Activated gamma-delta T cell treated with Interleukin-2 at 50 U/mL for 16 hours (primary cell): ENCODE measurements around the gene CACNA1C.

ENCODE experiments used
- DNase-seq: peaks from one replicate; pipeline ENCODE4 v3.0.0-alpha.2; 2020

CACNA1C gene

DNA sequence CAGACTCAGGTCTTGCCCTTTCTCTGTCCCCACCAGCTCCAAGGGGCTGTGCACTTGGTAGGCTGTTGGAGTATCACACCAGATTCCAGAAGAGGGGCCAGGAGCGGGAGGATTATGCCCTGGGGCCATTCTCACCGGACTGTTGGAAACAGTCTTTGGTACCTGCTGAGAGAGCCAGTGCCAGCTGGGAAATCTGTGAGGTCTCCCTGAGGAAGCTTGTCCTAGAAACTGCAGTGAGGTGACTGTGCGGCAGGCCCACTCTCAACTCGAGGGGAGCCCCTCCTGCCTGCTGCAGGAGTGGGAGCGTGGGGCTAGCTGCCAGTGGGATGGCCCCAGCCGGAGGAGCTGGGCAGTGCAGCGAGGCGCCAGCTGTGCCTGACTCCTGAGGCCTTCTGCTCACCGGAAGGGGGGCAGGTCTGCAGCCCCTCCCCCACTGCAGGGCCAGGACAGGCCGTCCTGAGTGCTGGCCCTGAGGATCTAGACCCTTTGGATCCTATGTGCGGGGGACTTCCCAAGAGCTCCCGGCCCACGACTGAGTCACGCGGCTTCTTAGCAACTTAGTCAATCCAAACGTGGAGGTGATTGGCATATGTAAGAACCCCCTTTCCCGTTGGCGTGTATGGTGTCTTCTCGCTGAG, 295.2 kb downstream of the CACNA1C start:
- no peak for DNase-seq

DNA sequence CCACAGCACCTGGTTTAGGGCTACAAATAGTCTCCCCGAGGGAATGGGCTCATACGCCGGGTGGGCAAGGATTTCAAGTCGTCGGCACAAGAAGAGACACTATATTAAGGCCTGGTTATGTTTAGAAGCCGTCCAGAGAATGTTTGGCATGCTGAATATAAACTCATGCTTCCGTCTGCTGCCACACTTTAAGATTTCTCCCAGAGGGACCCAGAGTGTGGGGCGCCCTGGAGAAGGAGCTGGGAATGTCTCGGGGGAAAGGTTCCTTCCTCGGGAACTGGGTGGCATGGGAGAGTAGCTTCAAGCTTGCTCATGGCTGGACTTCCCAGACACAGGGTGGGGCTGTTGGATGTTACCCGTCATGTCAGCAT, 295.7 kb downstream of the CACNA1C start:
- DNase-seq, result no peak

DNA sequence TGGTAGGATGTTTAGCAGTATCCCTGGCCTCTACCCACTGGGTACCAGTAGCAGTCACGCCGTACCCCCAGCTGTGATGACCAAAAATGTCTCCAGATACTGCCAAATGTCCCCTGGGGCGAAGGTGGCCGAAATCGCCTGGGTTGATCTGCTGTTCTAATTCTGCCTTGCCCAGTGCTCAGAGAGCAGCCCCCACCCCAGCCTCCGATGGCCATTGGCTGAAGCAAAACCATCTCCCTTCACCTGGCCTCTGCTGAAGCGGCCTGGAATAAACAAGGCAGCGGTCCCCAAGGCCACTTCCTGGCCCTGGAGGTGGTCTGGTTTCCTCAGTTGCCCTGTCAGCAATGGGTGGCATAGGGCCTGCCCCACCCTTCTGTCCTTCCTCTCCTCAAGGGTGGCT, 298.4 kb downstream of the CACNA1C start:
- DNase-seq, result no peak

DNA sequence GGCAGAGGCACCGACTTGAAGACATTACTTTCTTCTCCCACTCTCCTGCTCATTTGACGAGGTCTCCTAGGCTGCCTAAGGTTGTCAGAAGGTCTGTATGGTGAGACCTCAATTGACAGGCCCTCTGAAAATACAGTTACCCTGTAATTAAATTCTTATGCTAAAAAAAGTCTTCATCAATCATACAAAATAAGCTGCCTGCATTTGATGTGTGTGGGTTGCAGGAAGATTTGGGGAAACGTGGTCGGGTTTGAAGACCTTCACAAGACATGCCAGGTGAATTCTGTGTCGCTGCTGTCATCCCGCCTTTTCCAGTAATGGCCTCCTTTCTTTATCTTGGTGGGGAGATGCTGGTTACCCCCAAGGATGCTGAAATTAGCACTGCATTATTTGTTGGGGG, 299.4 kb downstream of the CACNA1C start:
- no peak for DNase-seq

DNA sequence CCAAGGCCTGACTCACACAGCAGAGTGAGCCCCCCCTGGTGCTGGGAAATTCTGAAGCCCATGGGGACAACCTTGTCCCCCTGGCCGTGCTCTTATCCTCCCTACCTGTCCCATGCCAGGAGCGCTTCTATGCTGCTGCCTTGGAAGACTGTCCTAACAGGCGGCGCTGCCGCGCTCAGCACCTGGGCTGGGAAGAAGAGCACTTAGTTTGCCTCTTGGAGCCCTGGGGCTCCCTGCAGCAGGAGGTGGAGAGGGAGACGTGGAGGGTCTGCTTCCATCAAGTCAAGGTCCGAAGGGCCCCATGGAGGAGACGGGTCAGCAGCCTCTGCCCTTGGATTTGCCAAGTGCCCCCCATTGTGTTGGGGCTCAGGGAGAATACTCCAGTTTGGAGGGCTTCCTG, 300.5 kb downstream of the CACNA1C start:
- DNase-seq, result no peak

GRCh38 chr12:2353691-2354090, 300.9 kb downstream of the CACNA1C start:
- no peak for DNase-seq

- no peak for DNase-seq
Measured at GRCh38 chr12:2354151-2354991, 301.6 kb downstream of the CACNA1C start.

DNA sequence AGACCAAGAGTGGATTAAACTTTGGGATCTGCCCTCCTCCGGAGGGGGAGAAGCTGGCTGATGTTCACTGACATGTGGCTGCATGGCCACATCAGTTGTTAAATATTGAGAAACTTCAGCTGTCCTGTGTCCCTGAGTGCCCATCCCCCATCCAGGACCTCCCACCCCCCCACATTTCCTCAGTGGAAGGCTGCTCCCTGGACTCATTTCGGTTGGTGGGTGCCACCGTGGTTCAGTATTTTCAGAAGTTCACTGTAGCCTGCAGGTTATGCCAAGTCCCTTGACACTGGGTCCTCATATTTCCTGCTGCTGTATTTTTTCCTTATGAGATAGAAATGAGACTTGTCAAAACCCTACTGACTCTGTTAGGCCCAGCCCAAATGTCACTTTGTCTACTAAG, 302.4 kb downstream of the CACNA1C start:
- DNase-seq, result no peak

- no peak for DNase-seq
Measured at GRCh38 chr12:2355604-2356003, 302.8 kb downstream of the CACNA1C start.

- DNase-seq, result no peak
Measured at GRCh38 chr12:2356601-2357125, 303.9 kb downstream of the CACNA1C start.

DNA sequence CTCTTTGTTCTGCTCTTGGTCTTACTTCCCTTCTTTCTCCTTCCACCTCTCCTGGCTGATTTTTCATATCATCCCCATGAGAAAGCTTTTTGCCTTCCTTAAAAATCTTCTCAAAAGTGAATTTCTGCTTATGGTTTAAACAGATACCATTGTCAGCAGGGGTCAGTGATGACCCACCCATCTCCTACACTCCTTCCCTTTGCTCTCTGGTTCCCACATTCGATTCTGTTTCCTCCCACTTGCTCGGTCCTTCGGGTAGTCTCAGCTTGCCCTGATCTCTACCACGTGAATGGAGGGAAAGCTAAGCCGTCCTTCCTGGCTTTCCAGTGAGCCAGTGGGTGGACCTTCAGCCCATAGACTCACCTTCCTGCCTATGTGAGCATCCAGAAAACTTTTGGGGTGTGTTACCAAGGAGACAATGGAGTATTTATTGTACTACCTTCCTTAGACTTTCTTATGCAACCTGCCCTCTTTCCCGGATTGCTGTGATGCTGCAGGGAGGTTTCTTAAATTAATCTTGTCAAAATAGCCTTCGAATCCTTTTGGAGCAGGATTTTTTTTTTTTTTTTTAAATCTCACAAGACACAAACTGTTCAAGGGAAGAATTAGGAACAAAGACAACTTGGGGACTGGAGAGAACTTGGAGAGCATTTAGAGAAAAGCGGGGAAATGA, 306.3 kb downstream of the CACNA1C start:
- DNase-seq, result no peak

DNA sequence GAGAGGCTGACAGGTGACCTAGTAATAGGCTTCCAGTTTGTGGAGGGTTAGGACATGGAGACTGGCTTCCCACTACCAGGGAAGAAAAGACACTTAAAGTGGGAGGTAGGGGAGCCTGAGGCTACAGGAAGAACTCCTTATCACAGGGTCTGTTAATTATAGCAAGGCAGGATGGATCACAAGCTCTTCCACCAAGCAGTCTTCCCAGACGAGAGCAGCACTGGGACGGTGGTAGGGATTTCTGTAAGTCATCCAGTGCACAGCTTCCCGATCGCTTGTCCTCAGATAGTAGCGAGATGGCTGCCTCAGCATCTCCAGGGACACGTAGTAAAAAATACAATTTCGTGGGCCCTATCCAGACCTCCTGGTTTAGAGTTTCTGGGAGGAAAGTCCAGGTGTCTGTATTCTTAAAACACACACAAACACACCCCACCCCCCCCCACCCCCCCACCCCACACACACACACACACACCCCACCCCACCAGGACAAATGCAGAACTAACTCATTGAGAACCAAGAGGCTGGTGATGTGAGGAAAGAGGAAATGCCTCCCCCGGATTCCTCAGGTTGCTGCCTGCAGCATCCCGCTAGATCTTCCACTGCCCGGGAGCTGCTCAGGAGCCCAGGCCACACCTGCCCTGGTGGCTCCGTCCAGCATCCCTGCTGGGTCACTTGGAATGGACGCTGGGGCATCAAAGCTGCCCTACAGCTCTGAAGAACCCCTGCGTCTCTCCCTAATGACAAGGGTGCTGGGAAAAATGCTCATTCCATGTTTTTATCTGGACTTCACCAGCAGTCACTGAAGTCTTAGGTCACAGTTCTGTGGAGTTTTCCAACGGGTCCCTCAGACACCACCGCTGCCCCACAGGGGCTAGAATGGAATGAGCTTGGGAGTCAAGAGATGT, 307.2 kb downstream of the CACNA1C start:
- no peak for DNase-seq

DNA sequence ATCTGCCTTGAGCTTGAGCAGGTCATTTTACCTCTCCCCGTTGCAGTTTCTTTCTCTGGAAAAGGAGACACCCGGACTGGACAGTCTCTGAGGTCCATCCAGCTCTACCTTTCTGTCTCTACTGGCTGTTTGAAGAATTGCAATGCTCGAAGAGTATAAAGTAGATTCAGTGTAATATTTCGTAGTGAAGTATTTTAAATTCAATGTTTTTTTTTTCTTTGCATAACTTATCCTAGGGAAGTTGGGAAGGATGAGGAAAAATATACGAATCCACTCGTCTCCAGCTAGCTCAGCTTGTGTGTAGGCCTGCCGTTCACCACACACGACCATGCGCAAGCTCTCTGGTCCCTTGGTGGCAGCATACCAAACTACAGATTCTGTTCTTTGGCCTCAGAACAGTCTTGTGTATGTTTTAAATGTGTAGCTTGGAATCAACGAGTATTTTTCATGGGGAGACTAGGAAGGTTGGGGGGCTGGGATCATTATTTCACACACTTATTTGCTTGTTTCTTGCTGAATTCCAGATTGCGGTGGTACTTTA, 307.9 kb downstream of the CACNA1C start:
- DNase-seq, result no peak

- no peak for DNase-seq
Measured at GRCh38 chr12:2363836-2364609, 311.2 kb downstream of the CACNA1C start.

DNA sequence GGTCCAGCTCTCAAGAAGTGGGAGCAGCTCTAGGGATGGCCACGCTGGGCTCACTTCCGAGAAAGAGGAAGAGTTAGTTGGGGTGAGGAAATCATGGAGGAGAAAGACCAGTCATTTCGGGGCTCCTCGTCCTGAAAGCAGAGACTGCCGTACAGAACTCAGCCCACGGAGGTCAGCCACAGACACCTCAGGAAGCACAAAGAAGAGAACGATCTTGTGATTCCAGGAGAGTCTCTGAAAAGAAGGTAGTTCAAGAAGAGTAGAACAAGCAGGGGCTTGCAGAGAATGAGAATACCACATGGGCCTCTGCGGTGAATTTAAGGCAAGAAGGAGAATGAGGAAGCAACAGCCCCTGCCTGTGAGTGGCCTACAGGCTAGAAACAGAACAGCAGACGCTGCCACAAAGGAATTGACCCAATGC, 311.9 kb downstream of the CACNA1C start:
- no peak for DNase-seq

GRCh38 chr12:2366711-2367110, 313.9 kb downstream of the CACNA1C start:
- DNase-seq, result no peak

GRCh38 chr12:2372178-2372577, 319.4 kb downstream of the CACNA1C start:
- no peak for DNase-seq

- no peak for DNase-seq
Measured at GRCh38 chr12:2372735-2373134, 319.9 kb downstream of the CACNA1C start.

DNA sequence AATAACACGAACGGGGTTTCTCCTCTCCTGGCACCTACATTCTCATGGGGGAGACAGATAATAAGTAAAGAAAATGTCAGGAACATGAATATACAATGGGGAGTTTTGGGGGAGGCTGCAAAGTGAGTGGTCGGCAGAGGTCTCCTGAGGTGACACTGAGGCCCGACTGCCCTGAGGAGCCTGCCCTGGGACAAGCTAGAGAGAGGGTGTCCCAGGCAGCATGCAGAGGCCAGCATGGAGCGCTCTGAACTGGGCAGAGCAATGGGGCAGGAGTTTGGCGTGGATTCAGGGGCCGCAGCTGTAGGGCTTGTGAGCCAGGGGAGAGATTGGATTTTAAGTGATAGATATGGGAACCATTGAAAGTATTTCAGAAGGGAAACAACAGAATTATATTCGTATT, 320.5 kb downstream of the CACNA1C start:
- DNase-seq, result no peak

GRCh38 chr12:2374092-2374906, 321.5 kb downstream of the CACNA1C start:
- DNase-seq, result no peak

GRCh38 chr12:2375871-2376270, 323.1 kb downstream of the CACNA1C start:
- DNase-seq, result no peak
